ENCODE data around the gene SZRD1.

DNA sequence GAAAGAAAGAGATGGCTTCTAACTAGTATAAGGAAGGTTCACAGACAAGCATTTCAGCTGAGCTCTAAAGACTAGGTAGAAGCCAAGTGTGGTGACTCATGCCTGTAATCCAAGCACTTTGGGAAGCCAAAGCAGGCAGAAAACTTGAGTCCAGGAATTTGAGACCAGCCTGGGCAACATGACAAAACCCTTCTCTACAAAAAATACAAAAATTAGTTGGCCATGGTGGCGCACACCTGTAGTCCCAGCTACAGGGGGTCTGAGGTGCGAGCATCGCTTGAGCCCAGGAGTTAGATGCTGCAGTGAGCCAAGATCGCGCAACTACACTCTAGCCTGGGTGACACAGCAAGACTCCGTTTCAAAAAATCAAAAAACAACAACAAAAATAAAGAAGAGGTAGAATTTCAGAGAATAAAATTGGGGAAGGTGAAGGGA lies 42.6 kb upstream of the SZRD1 start:
- TF ChIP-seq EP300 (IDR thresholded peaks at IDR 0.05) = no peak
- TF ChIP-seq, protein P1, sequence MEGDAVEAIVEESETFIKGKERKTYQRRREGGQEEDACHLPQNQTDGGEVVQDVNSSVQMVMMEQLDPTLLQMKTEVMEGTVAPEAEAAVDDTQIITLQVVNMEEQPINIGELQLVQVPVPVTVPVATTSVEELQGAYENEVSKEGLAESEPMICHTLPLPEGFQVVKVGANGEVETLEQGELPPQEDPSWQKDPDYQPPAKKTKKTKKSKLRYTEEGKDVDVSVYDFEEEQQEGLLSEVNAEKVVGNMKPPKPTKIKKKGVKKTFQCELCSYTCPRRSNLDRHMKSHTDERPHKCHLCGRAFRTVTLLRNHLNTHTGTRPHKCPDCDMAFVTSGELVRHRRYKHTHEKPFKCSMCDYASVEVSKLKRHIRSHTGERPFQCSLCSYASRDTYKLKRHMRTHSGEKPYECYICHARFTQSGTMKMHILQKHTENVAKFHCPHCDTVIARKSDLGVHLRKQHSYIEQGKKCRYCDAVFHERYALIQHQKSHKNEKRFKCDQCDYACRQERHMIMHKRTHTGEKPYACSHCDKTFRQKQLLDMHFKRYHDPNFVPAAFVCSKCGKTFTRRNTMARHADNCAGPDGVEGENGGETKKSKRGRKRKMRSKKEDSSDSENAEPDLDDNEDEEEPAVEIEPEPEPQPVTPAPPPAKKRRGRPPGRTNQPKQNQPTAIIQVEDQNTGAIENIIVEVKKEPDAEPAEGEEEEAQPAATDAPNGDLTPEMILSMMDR (IDR thresholded peaks at IDR 0.05) = no peak
- TF ChIP-seq POLR2A (IDR thresholded peaks at IDR 0.05) = no peak
- TF ChIP-seq POLR2AphosphoS5 (IDR thresholded peaks at IDR 0.05) = no peak

Data from suprapubic skin (tissue), 4 donors.